ENCODE results near the gene TAS2R19.

Gene TAS2R19

DNA sequence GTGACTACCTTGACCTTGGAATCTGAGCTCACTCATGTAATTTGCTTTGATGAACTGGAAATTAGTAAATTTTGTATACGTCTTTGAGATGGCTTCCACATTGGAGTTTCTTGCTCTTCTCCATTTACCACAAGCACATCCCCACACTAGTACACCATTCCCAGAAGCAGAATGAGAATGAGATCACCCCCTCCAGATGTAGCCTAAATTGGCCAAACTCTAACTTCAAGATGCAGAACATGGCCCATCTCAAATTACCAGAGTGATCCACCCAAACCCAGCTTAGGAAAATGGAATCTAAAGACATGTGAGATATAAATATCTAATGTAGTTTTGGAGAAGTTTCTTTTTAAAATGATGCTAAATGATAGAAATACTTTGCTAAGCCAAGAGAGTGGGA lies 14.8 kb downstream of the TAS2R19 start:
- Mint-ChIP-seq H3K27ac (no peak overlapping the region), H3K27me3 (ENCODE audit: low read depth) (no peaks in the 10 kb centered on the region)
- TF ChIP-seq, protein P1, sequence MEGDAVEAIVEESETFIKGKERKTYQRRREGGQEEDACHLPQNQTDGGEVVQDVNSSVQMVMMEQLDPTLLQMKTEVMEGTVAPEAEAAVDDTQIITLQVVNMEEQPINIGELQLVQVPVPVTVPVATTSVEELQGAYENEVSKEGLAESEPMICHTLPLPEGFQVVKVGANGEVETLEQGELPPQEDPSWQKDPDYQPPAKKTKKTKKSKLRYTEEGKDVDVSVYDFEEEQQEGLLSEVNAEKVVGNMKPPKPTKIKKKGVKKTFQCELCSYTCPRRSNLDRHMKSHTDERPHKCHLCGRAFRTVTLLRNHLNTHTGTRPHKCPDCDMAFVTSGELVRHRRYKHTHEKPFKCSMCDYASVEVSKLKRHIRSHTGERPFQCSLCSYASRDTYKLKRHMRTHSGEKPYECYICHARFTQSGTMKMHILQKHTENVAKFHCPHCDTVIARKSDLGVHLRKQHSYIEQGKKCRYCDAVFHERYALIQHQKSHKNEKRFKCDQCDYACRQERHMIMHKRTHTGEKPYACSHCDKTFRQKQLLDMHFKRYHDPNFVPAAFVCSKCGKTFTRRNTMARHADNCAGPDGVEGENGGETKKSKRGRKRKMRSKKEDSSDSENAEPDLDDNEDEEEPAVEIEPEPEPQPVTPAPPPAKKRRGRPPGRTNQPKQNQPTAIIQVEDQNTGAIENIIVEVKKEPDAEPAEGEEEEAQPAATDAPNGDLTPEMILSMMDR (IDR thresholded peaks at IDR 0.05; ENCODE audit: unreplicated experiment in 3 of 3), result no peak

DNA sequence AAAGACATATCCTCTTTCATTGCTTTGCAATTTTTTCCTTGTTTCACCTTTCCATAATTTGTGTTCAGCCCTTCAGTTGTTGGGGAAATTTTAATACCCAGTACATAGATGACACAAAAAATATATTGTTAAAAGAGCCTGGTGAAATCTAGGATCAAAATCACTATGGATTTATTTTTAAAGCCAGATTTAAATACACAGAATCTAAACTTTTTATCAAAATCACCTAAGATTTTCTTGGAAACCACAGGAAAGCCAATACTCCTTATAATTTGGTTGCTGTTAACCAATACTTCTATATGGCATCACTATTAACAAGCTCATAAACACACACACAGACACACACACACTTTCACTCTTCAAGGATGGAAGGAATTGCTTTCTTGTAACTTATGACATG lies 24.2 kb downstream of the TAS2R19 start, which contains the start of gene TAS2R20:
TAS2R20 (minus strand) TSS at position 101 of the 400 bp plus-strand sequence. CDS start 429 bp downstream, outside the sequence.
- Mint-ChIP-seq H3K27ac (no peak within 1 kb of the TSS), H3K4me1 (no peaks in the 10 kb centered on the region), H3K4me3 (no peak within 1 kb of the TSS)

More for the DNA sequence above, 14.8 kb downstream of the TAS2R19 start:
- no peaks in the 10 kb centered on the region for H3K9me3 Mint-ChIP-seq
- no peak overlapping the region for H3K4me3 Mint-ChIP-seq
- H3K36me3 Mint-ChIP-seq (ENCODE audit: low read depth), result peaks cover 12% of the 10 kb centered on the region
- no peaks in the 10 kb centered on the region for H3K4me1 Mint-ChIP-seq

DNA sequence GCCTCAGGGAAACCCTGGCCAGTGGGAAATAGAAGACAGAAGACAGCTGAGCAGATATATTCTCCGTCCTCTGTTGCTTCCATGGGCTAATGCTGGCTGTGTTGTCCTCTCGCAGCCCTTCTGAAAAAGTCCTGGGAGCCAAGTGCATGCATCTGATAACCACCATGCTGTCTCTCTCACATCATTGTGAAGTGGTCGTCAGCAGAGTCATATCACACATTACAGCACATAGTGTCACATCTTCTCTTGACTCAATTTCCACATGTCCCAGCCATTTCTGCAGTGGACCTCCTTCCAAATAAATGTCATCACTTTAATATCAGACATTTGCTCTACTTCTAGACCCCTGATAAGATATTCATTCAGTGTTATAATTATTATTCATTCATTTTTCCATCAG lies 28.1 kb downstream of the TAS2R19 start:
- TF ChIP-seq, protein P1 (IDR thresholded peaks at IDR 0.05; ENCODE audit: unreplicated experiment in 3 of 3), result no peak
- Mint-ChIP-seq H3K27ac (no peak overlapping the region), H3K4me3 (no peak overlapping the region), H3K36me3 (ENCODE audit: low read depth) (peaks cover 39% of the 10 kb centered on the region), H3K4me1 (no peaks in the 10 kb centered on the region), H3K27me3 (ENCODE audit: low read depth) (no peaks in the 10 kb centered on the region), H3K9me3 (peaks cover 10% of the 10 kb centered on the region)

More for the DNA sequence above, 24.2 kb downstream of the TAS2R19 start, which contains the start of gene TAS2R20:
- H3K36me3 Mint-ChIP-seq (ENCODE audit: low read depth), result peaks cover 35% of the 10 kb centered on the region
- H3K27me3 Mint-ChIP-seq (ENCODE audit: low read depth), result no peaks in the 10 kb centered on the region
- TF ChIP-seq, protein P1 (IDR thresholded peaks at IDR 0.05; ENCODE audit: unreplicated experiment in 3 of 3), result no peak
- H3K9me3 Mint-ChIP-seq, result peaks cover 4% of the 10 kb centered on the region

DNA sequence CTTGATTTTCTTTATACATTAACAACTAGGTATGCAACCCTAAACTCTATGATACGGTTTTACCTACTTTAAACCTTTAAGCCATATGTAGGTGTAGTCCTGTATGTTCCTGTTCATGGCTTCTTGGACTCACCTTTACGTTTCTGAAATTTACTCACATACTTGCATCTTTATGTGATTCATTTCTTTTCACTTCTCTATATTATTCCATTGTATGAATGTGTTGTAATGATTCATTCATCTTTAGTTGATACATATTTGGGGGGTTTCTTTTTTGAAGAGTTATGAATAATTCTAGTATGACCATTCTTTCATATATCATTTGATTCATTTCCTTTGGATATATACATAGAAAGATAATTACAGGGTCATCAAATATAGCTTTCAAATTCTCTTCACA lies 33.3 kb downstream of the TAS2R19 start:
- Mint-ChIP-seq H3K36me3 (ENCODE audit: low read depth) (peaks cover 33% of the 10 kb centered on the region), H3K4me1 (no peaks in the 10 kb centered on the region), H3K9me3 (peaks cover 10% of the 10 kb centered on the region), H3K4me3 (no peak overlapping the region), H3K27me3 (ENCODE audit: low read depth) (no peaks in the 10 kb centered on the region), H3K27ac (no peak overlapping the region)
- TF ChIP-seq, protein P1 (IDR thresholded peaks at IDR 0.05; ENCODE audit: unreplicated experiment in 3 of 3), result no peak

DNA sequence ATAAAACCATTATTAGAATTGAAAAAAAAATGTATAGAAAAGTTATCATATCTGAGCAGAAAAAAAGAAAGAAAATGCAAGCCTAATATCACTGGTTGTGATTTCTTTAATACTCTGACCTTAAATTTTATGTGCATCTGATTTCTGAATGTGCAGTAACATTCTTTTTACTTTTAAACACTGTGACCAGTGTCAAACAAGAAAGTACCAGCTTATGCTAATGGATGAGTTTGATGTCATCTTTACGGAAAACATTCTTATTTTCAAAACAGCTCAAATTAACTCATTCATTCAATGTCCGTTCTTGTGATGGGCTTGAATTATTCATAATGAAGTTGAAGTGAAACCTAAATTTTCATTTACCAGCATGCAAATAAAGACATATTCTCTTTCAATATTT lies 35.6 kb downstream of the TAS2R19 start, which contains the start of gene TAS2R50:
TAS2R50 (minus strand) TSS at position 101 of the 400 bp plus-strand sequence; CDS start at position 49, 52 bp downstream.
- Mint-ChIP-seq H3K4me1 (no peaks in the 10 kb centered on the region), H3K4me3 (no peak within 1 kb of the TSS), H3K27ac (no peak within 1 kb of the TSS), H3K27me3 (ENCODE audit: low read depth) (no peaks in the 10 kb centered on the region), H3K9me3 (peaks cover 10% of the 10 kb centered on the region), H3K36me3 (ENCODE audit: low read depth) (peaks cover 31% of the 10 kb centered on the region)
- TF ChIP-seq, protein P1 (IDR thresholded peaks at IDR 0.05; ENCODE audit: unreplicated experiment in 3 of 3), result no peak

DNA sequence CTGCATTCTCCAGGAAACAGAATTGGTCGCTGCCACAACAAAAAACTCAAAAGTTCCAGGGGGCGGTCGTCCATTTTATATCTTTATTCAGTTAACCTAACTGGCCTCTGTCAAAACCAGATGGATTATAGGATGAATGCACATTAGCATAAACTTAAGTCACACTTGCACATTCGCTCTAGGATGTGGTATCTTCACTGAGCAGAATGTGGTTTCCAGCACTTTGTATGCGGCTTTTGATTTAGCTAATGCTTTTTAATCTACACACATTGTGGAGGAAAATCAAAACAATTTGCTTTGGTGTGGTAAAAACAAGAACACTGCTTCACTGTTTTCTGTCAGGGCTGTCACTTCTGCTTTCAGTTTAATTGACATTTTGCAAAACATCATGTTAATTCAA lies 40.2 kb downstream of the TAS2R19 start:
- no peak overlapping the region for H3K27ac Mint-ChIP-seq
- H3K27me3 Mint-ChIP-seq (ENCODE audit: low read depth), result no peaks in the 10 kb centered on the region
- TF ChIP-seq, protein P1 (IDR thresholded peaks at IDR 0.05; ENCODE audit: unreplicated experiment in 3 of 3), result no peak
- peaks cover 7% of the 10 kb centered on the region for H3K9me3 Mint-ChIP-seq
- peaks cover 11% of the 10 kb centered on the region for H3K36me3 Mint-ChIP-seq (ENCODE audit: low read depth)
- H3K4me1 Mint-ChIP-seq, result no peaks in the 10 kb centered on the region
- no peak overlapping the region for H3K4me3 Mint-ChIP-seq
